GM18951 (cell line): ENCODE measurements around the gene JCHAIN.
"Not testable (repeated sequence)": the region's sequence is repeated elsewhere in the genome, so short reads cannot be mapped to it uniquely, and the experiment has no call there.

Experiments
- POLR2A ChIP-seq: IDR thresholded peaks from 4 replicates; pipeline ENCODE4 v1.6.1; 2011; ENCODE audit warnings: mild to moderate bottlenecking; ENCODE audit not compliant: insufficient read length, insufficient read depth; ENCODE audit errors: extremely low read depth
- in situ Hi-C: fragments of 300-500 bp; cut with MboI; formaldehyde crosslinking; loops from one replicate; pipeline ENCODE4 v1.12.0; 2022; ENCODE audit warnings: low sequenced_read_pairs, mixed read lengths, inconsistent platforms; ENCODE audit not compliant: unreplicated experiment

Gene JCHAIN

DNA sequence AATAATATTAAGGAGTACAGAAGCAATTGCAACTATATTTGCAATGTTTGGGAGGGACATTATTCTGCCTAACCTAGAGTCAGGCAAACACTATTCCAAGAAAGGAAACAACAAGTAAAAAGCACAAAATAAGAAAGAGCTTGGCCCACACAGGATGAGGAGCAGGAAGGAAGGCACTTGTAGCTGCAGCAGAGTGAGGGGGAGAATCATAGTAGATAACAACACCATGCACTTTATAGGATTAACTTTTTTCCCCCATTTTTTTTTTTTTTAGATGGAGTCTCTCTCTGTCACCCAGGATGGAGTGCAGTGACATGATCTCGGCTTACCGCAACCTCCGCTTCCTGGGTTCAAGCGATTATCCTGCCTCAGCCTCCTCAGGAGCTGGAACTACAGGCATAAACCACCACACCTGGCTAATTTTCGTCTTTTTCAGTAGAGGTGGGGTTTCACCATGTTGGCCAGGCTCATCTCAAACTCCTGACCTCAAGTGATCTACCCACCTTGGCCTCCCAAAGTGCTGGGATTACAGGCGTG lies 10.3 kb upstream of the JCHAIN start:
- in situ Hi-C loops: no loop called here
- TF ChIP-seq POLR2A: no peak

- in situ Hi-C loops: no loop called here
- TF ChIP-seq POLR2A: no peak
Observed at GRCh38 chr4:70674731-70675130, 8.4 kb upstream of the JCHAIN start.

DNA sequence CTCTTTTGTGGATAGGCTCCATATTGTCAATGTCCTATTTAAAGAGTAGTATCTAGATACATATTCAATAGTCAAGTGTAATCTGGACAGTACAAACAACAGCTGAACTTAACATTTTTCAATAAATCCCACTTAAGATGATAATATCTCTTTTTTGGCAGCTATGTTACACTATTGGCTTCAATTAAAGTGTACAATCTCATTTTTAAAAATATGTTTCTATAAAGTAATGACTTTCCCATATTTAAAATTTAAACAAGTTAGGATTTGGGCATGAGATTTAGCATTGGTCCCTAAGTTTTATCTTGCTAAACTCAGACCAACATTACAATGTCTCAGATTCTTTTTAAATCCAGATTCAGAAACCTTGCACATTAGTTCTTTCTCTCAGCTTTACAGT lies 7.9 kb upstream of the JCHAIN start:
- in situ Hi-C loops: no loop called here
- no peak for TF ChIP-seq POLR2A

DNA sequence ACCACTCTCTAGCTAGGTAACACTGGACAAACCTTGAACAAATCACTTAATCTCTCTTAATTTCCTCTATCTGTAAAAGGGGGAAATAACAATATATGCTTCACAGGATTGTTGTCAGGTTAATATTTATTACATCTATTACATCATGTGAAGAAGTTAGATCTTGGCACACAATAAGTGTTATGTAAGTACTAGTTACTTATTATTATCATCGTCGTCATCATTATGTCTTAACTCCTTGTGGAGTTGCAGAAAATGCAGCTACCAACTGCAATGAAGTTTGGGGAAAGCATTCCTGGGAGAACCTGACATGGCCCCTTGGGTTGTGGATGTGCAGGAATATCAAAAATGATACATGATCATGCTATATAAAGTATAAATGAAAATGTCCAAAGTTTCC lies 4.8 kb upstream of the JCHAIN start:
- in situ Hi-C loops: no loop called here
- TF ChIP-seq POLR2A: no peak

- TF ChIP-seq POLR2A: no peak
- in situ Hi-C loops: no loop called here
Observed at GRCh38 chr4:70670332-70671014, 4.2 kb upstream of the JCHAIN start.

- TF ChIP-seq POLR2A: no peak
- in situ Hi-C loops: no loop called here
Observed at GRCh38 chr4:70667740-70668535, 1.6 kb upstream of the JCHAIN start.

DNA sequence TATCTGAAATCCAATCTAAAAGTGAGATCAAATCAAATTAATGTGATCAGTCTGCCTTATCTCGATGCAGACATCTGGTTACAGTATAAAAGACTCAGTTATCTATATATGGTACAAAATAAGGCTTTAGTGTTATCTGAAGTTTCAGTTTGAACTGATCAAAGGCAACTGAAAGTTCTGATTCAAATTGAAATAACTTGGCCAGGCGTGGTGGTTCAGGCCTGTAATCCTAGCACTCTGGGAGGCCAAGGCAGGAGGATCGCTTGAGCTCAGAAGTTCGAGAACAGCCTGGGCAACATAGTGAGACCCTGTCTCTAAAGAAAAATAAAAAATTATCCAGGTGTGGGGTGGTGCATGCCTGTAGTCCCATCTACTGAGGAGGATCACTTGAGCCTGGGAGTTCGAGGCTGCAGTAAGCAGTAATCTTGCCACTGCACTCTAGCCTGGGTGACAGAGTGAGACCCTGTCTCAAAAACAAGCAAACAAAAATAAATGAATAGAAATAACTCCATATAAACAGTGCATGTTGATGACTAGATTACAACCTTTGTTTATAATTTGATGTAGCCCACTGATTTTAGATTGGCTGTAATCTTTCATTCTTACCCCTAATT lies 4.9 kb downstream of the JCHAIN start:
- in situ Hi-C loops: not testable (repeated sequence)

- no peak for TF ChIP-seq POLR2A
- in situ Hi-C loops: no loop called here
Observed at GRCh38 chr4:70660106-70660505, 6.2 kb downstream of the JCHAIN start.

DNA sequence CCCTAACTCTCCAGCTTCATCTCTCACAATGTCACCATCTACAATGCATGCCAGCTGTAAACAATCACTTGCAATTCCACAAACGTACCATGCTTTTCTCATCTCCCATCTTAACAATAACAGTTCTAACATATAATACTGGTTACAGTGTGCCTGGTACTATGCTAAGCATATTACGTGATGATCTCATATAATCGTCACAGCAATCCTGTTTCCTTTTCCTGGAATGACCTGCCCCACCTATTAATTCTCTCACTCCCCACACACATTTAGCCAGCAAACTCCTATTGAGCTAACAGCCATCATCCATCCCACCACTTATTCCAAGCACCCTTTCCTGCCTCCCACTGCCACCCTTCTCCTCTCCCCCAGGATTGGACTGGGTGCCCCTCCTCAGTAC lies 7.9 kb downstream of the JCHAIN start:
- in situ Hi-C loops: no loop called here

DNA sequence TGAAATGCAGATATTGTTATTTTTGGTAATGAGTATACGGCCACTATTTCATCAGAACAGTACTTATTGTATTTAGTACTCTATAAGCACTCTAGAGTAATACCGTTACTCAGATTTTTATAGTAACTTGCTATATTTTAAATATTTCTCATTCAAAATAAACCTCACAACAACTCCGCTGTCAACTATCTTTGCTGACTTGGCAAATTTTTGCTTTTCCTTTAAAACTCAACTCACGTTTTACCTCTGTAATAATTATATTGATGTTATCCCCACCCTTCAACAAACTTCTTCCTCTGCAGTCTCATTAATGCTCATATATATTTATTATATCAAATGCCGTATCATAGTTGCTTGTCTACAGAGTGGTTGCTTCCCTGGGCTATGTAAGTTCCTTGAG lies 9.0 kb downstream of the JCHAIN start:
- in situ Hi-C loops: no loop called here
- TF ChIP-seq POLR2A: no peak

More for the DNA sequence above, 7.9 kb downstream of the JCHAIN start:
- no peak for TF ChIP-seq POLR2A

DNA sequence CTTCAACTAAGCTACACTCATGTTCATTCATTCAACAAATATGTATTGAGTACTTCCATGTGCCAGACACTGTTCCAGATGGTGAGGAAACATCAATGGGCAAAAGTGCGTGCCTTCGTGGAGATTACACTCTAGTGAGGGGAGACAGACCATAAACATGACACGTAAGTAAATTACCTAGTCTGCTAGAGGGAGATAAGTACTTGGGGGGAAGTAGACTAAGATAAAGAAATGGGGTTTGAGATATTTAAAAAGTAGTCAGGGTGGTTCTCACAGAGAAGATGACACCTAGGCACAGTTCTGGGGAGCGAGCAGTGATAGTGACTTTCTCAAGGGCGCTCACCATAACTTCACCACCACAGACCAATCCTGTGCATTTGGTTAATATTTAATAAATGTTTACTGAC lies 11.7 kb downstream of the JCHAIN start:
- in situ Hi-C loops: no loop called here
- TF ChIP-seq POLR2A: no peak

- in situ Hi-C loops: no loop called here
- TF ChIP-seq POLR2A: no peak
Observed at GRCh38 chr4:70651864-70652506, 14.3 kb downstream of the JCHAIN start.

GRCh38 chr4:70650741-70651140 lies 15.6 kb downstream of the JCHAIN start:
- in situ Hi-C loops: not testable (repeated sequence)
